Measurements from ENCODE around the gene SLC66A2.

The SLC66A2 gene

DNA sequence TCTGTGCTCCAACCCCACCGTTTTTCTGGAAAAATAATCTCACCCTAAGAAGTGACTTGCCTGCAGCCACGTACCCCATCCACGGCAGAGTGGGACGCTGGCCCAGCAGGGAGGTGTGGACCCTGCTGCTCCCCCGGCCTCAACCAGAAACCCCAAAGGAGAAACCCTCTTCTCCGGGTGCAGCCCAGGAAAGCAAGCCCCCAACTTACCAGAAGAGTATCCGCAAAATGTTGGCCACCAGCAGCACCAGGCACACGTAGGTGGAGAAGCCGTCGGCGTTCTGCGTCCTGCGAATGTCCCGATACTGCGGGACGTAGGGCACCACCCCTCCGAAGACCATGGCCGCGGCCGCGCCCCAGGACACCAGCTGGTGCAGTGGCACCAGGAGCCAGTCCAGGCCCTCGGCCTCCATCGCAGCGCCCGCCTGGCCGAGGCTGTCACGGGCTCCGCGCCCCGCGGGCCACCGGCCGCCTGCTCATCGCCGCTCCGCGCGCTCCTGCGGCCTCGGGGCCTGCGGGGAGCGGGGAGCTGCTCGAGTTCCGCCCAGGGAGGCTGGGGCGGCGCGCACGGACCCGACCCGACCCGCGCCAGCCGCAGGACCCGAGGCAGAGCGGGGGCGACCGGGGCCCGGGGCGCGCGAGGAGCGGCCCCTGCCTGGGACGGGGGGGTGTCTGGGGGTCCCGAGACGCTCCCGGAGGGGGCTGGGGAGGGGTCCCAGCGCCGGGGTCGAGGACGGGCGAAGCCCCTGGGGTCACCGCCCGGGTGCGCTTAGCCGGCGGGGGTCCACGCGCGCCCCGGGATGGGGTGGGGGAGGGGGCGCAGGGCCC, 725 bp downstream of the SLC66A2 start:
- Histone ChIP-seq H3K9ac (ENCODE audit: low read depth, low read length) (peak overlapping the region; percentile 65), H3K9me3 (ENCODE audit: control insufficient read depth, insufficient read depth, low read length) (no peaks in the 10 kb centered on the region), H3K4me1 (ENCODE audit: insufficient read depth, low read length) (peaks cover 3% of the 10 kb centered on the region; the same call in 1 of the 2 replicates), H3K36me3 (ENCODE audit: insufficient read depth, low read length) (no peaks in the 10 kb centered on the region)

DNA sequence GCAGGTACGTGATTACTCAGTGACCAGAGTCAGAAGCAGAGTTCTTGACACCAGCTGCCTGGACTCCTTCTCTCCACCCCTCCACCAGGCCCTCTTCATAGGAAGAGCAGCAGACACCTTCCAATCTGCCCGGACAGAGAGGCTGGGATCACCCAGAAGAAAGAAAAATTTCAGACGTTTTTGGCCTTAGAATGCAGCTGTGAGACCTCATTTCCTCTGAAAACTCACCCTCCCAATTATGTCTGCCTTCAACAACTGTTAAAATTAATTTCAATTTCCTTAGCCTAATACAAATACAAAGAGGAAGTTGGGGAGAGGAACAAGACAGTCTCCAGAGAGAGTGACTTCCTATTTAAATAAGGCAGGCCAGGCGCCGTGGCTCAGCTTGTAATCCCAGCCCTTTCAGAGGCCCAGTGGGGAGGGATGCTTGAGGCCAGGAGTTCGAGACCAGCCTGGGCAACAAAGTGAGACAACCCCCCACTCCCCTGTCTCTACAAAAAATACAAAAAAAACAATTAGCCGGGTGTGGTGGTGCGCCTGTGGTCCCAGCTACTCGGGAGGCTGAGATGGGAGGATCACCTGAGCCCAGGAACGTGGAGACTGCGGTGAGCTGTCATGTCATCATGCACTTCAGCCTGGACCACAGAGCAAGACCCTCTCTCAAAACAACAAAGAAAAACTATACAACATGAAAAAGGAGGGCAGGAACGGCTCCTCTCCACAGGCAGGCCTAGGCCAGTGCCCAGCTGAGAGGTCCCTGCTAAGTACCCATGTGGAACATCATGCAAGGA, 1.6 kb downstream of the SLC66A2 start:
- Histone ChIP-seq H3K9me3 (ENCODE audit: control insufficient read depth, insufficient read depth, low read length) (no peaks in the 10 kb centered on the region), H3K9ac (ENCODE audit: low read depth, low read length) (no peak overlapping the region), H3K4me1 (ENCODE audit: insufficient read depth, low read length) (peaks cover 3% of the 10 kb centered on the region; the same call in 1 of the 2 replicates), H3K36me3 (ENCODE audit: insufficient read depth, low read length) (no peaks in the 10 kb centered on the region)

DNA sequence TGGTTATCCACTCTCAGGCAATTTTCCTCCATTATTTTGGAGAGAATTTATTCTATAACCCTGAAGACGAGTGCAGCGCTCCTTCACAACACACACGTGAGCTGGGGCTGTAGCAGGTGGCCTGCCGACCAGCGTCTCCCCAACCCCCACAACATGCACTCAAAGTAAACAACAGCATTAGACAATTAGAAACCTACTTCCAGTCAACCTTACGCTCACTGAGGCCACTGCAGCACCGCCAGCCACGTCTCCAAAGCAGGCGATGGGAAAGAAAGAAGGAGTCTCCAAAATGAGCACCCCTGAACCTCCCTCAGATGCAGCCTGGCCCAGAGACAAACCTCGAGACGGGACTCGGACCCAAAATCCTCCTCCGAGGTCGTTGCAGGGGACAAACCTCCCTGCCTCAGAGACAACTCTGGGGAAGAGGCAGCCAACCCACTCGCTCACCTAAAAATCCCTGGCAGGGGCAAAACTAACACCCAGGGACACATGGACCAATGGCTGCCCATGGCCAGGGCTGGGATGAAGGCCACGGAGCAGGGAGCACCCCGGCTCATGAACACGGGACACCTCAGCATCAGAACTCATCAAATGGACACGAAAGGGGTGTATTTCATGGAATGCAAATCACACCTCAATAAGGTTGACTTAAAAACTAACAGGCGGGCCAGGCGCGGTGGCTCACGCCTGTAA, 2.6 kb downstream of the SLC66A2 start:
- no peaks in the 10 kb centered on the region for H3K9me3 ChIP-seq (ENCODE audit: control insufficient read depth, insufficient read depth, low read length)
- 0 out of 2 replicates have a peak, but pooled peaks cover 5% of the 10 kb centered on the region for H3K4me1 ChIP-seq (ENCODE audit: insufficient read depth, low read length)
- H3K9ac ChIP-seq (ENCODE audit: low read depth, low read length) = no peak overlapping the region
- no peaks in the 10 kb centered on the region for H3K36me3 ChIP-seq (ENCODE audit: insufficient read depth, low read length)

- H3K36me3 ChIP-seq (ENCODE audit: insufficient read depth, low read length) = no peaks in the 10 kb centered on the region
- H3K9me3 ChIP-seq (ENCODE audit: control insufficient read depth, insufficient read depth, low read length) = no peaks in the 10 kb centered on the region
- 0 out of 2 replicates have a peak, but pooled peaks cover 5% of the 10 kb centered on the region for H3K4me1 ChIP-seq (ENCODE audit: insufficient read depth, low read length)
- no peak overlapping the region for H3K9ac ChIP-seq (ENCODE audit: low read depth, low read length)
Observed at GRCh38 chr18:79947881-79948610, 3.4 kb downstream of the SLC66A2 start.

DNA sequence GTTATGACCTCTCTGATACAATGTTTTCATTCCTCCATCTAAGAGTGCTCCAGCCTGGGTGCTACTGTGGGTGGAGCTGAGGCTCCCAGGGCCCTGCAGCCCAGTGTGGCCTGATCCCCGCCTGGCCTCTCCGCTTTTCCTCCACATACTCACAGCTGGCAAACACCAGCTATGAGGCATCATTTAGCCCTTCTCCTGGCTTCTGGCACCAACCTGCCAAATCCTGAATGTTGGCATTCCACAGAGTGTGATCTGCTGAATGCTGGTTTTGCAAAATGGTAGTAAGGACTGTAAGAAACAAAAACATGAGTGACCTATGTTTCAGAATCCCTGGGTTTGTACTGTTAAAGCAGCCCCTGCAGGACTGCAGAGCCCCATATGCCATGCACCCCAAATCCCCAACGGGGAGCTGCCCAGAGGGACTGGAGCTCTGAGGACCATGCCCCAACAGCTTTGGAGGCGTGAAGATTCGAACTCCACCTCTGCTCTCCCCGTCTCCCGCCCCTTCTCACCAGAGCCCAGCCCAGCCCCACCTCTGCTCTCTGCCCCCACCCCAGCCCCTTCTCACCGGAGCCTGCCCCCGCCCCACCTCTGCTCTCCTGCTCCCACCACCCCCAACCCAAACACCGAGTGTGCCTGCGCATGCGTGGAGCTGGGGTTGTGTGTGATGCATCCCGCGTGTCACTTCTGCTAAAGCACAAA, 4.2 kb downstream of the SLC66A2 start:
- H3K4me1 ChIP-seq (ENCODE audit: insufficient read depth, low read length) = 0 out of 2 replicates have a peak, but pooled peaks cover 5% of the 10 kb centered on the region

DNA sequence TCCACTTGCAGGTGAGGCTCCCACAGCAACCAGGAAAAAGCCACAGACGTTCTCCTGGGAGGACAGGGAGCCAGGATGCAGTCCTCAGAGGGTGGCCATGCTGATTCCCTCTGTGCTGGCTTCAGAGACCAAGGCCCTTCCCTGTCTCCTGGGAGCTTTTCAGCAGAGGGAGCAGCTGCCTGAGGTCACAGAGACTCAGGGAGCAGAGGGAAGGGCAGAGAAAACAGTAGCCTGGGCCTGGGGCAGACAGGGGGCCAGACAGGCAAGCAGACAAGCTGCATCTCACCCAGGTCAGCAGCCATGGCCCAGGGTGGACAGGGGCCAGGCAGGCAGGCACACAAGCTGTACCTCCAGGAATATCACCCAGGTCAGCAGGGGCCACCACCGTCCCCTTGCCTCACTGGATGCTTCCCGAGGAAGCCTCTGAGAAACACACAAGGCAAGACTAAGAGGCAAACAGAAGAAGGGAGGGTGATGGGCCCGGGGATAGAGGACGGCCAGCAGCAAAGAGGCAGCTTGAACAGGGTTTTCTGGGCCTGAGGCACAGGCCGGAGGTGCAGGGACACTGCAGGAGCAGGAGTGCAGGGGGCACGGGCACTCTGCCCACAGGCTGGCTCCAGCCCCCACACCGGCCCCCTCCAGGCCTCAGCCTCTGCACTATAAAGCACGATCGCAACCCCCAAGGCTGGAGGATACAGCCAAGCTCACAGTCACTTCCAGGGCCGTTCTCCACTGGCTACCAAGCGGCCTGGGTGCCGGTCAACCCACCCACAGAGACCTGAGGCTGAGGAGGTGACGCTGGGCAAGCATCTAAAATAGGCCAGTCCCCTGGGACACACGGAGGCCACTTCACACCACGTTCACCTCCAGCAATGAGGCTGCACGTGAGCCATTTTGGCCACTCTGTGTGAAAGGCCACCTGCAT, 6.1 kb downstream of the SLC66A2 start:
- no peaks in the 10 kb centered on the region for H3K36me3 ChIP-seq (ENCODE audit: insufficient read depth, low read length)
- no peaks in the 10 kb centered on the region for H3K9me3 ChIP-seq (ENCODE audit: control insufficient read depth, insufficient read depth, low read length)
- no peak overlapping the region for H3K9ac ChIP-seq (ENCODE audit: low read depth, low read length)
- 0 out of 2 replicates have a peak, but pooled peaks cover 5% of the 10 kb centered on the region for H3K4me1 ChIP-seq (ENCODE audit: insufficient read depth, low read length)

More for the DNA sequence above, 4.2 kb downstream of the SLC66A2 start:
- Histone ChIP-seq H3K9me3 (ENCODE audit: control insufficient read depth, insufficient read depth, low read length) (no peaks in the 10 kb centered on the region), H3K36me3 (ENCODE audit: insufficient read depth, low read length) (no peaks in the 10 kb centered on the region), H3K9ac (ENCODE audit: low read depth, low read length) (no peak overlapping the region)

DNA sequence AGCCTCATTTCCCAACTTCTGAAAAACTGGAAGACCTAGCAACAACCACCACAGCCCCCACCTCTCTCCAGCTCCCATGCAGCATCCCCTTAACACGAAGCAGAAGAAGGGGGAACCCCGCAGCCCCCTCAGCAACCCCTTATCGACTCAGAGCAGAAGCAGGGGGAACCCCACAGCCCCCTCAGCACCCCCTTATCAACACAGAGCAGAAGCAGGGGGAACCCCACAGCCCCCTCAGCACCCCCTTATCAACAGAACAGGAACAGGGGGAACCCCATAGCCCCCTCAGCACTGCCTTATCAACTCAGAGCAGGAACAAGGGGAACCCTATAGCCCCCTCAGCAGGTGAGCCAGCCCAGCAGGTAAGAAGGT, 6.7 kb downstream of the SLC66A2 start:
- Histone ChIP-seq H3K9me3 (ENCODE audit: control insufficient read depth, insufficient read depth, low read length) (no peaks in the 10 kb centered on the region), H3K4me1 (ENCODE audit: insufficient read depth, low read length) (0 out of 2 replicates have a peak, but pooled peaks cover 5% of the 10 kb centered on the region), H3K36me3 (ENCODE audit: insufficient read depth, low read length) (no peaks in the 10 kb centered on the region), H3K9ac (ENCODE audit: low read depth, low read length) (no peak overlapping the region)

DNA sequence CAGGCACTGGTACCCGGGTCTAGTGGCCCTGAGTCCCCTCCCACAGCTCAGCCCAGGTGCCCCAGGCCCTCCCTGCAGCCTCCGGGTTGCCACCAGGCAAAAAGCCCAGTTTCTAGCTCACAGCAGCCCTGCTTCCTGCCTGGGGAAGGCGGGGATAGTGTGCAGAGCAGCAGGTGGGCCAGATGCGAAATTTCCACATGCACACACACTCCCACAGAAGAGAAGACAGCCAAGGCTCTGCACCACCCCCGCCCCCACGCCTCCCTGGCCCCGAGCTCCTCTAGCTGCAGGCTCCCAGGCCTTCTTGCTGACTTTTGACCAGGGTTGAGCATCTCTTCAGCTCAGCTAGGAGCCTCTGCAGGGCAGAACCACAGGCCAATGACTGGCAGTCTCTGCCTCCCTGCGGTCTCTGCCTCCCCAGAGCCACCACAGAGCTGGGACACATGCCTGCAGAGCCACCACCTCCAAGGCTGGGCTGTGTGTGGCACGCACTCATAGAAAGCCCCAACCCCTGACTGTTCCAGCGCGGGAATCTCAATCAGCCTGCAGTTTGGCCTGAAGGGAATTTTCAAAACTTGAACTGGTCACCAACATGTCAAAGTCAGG, 7.2 kb downstream of the SLC66A2 start:
- H3K9me3 ChIP-seq (ENCODE audit: control insufficient read depth, insufficient read depth, low read length) = no peaks in the 10 kb centered on the region
- no peak overlapping the region for H3K9ac ChIP-seq (ENCODE audit: low read depth, low read length)
- 0 out of 2 replicates have a peak, but pooled peaks cover 5% of the 10 kb centered on the region for H3K4me1 ChIP-seq (ENCODE audit: insufficient read depth, low read length)
- no peaks in the 10 kb centered on the region for H3K36me3 ChIP-seq (ENCODE audit: insufficient read depth, low read length)

- H3K36me3 ChIP-seq (ENCODE audit: insufficient read depth, low read length) = no peaks in the 10 kb centered on the region
- H3K4me1 ChIP-seq (ENCODE audit: insufficient read depth, low read length) = 0 out of 2 replicates have a peak, but pooled peaks cover 5% of the 10 kb centered on the region
- no peak overlapping the region for H3K9ac ChIP-seq (ENCODE audit: low read depth, low read length)
Observed at GRCh38 chr18:79943608-79944125, 7.8 kb downstream of the SLC66A2 start.

GRCh38 chr18:79942786-79943607, 8.5 kb downstream of the SLC66A2 start:
- Histone ChIP-seq H3K36me3 (ENCODE audit: insufficient read depth, low read length) (no peaks in the 10 kb centered on the region), H3K4me1 (ENCODE audit: insufficient read depth, low read length) (0 out of 2 replicates have a peak, but pooled peaks cover 5% of the 10 kb centered on the region), H3K9ac (ENCODE audit: low read depth, low read length) (no peak overlapping the region), H3K9me3 (ENCODE audit: control insufficient read depth, insufficient read depth, low read length) (no peaks in the 10 kb centered on the region)

More at GRCh38 chr18:79943608-79944125, 7.8 kb downstream of the SLC66A2 start:
- H3K9me3 ChIP-seq (ENCODE audit: control insufficient read depth, insufficient read depth, low read length) = no peaks in the 10 kb centered on the region

DNA sequence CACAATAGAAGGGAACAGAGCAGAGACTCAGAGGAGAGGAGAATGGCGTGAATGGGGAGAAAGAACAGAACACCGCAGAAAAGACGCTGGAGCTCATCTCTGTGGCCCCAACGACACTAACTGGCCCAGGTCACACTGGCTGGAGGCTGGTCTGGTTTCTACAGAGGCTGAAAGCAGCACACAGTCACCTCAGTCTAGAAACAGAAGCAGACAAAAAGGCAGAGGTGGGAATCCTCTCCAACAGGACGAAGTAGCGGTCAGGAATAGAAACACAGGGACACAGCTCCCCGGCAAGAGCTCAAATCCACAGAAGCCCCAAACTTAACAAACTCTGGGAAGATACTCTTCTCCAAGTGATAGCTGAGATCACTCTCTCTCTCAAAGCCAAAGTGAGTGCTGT, 9.2 kb downstream of the SLC66A2 start:
- 0 out of 2 replicates have a peak, but pooled peaks cover 5% of the 10 kb centered on the region for H3K4me1 ChIP-seq (ENCODE audit: insufficient read depth, low read length)
- H3K9me3 ChIP-seq (ENCODE audit: control insufficient read depth, insufficient read depth, low read length) = no peaks in the 10 kb centered on the region
- H3K9ac ChIP-seq (ENCODE audit: low read depth, low read length) = no peak overlapping the region
- H3K36me3 ChIP-seq (ENCODE audit: insufficient read depth, low read length) = no peaks in the 10 kb centered on the region

All from ES-I3 (cell line).